Measurements from ENCODE around the gene ABCC3.

GRCh38 chr17:50649042-50649908 is 14.6 kb downstream of the ABCC3 start:
- no peak for TF ChIP-seq POLR2A (IDR thresholded peaks at IDR 0.05)
- TF ChIP-seq EP300 (IDR thresholded peaks at IDR 0.05): no peak
- no peak for TF ChIP-seq CTCF (IDR thresholded peaks at IDR 0.05)
